Nephron (organoid): ENCODE results near the gene POLR1C.

Source experiments
- H3K27ac Mint-ChIP-seq, 3 experiments: 2 replicates each; pipeline ENCODE4 v1.8.0; 2020; ENCODE audit warnings: mixed read lengths in 3 of 3, mild to moderate bottlenecking in 2 of 3, moderate library complexity in 1 of 3
- H3K27me3 Mint-ChIP-seq: 2 replicates; pipeline ENCODE4 v1.8.0; 2021; ENCODE audit warnings: low read depth, mild to moderate bottlenecking, moderate library complexity, mixed read lengths
- H3K36me3 Mint-ChIP-seq: 2 replicates; pipeline ENCODE4 v1.8.0; 2020; ENCODE audit warnings: low read depth, mixed read lengths
- H3K4me1 Mint-ChIP-seq: 2 replicates; pipeline ENCODE4 v1.8.0; 2020; ENCODE audit warnings: mixed read lengths
- H3K4me3 Mint-ChIP-seq, 3 experiments: 2 replicates each; pipeline ENCODE4 v1.8.0; 2020; ENCODE audit warnings: mild to moderate bottlenecking in 3 of 3, mixed read lengths in 3 of 3, moderate library complexity in 2 of 3
- H3K9me3 Mint-ChIP-seq: 2 replicates; pipeline ENCODE4 v1.8.0; 2020; ENCODE audit warnings: mixed read lengths
- CTCF ChIP-seq, 3 experiments: fragments of 200-600 bp; sonication (generic); IDR thresholded peaks; one replicate each; pipeline ENCODE4 v1.5.0; 2021; ENCODE audit warnings: antibody characterized with exemption in 3 of 3; ENCODE audit not compliant: unreplicated experiment in 3 of 3

POLR1C gene

GRCh38 chr6:43491750-43492661, 24.9 kb upstream of the POLR1C start:
- Mint-ChIP-seq H3K36me3 (peaks cover 5% of the 10 kb centered on the region), H3K4me1 (peaks cover 47% of the 10 kb centered on the region)

GRCh38 chr6:43492673-43493072, 24.2 kb upstream of the POLR1C start:
- no peak for TF ChIP-seq CTCF (IDR thresholded peaks at IDR 0.05; ENCODE audit: unreplicated experiment in 3 of 3)
- Mint-ChIP-seq H3K4me3 (peak overlapping the region in 1 of 3 experiments; percentile 48), H3K27ac (no peak overlapping the region), H3K4me1 (peaks cover 53% of the 10 kb centered on the region), H3K36me3 (peaks cover 5% of the 10 kb centered on the region), H3K9me3 (no peaks in the 10 kb centered on the region), H3K27me3 (no peaks in the 10 kb centered on the region)

More at GRCh38 chr6:43491750-43492661, 24.9 kb upstream of the POLR1C start:
- no peaks in the 10 kb centered on the region for H3K9me3 Mint-ChIP-seq
- no peak for TF ChIP-seq CTCF (IDR thresholded peaks at IDR 0.05; ENCODE audit: unreplicated experiment in 3 of 3)
- H3K27me3 Mint-ChIP-seq, result no peaks in the 10 kb centered on the region
- H3K27ac Mint-ChIP-seq, result no peak overlapping the region
- peak overlapping the region in 1 of 3 experiments; percentile 48 for H3K4me3 Mint-ChIP-seq

GRCh38 chr6:43493230-43493629, 23.7 kb upstream of the POLR1C start:
- H3K4me1 Mint-ChIP-seq, result peaks cover 49% of the 10 kb centered on the region

GRCh38 chr6:43493833-43494232, 23.1 kb upstream of the POLR1C start:
- TF ChIP-seq CTCF (IDR thresholded peaks at IDR 0.05; ENCODE audit: unreplicated experiment in 3 of 3), result no peak
- H3K27me3 Mint-ChIP-seq, result no peaks in the 10 kb centered on the region
- H3K4me3 Mint-ChIP-seq, result no peak overlapping the region
- peaks cover 43% of the 10 kb centered on the region for H3K4me1 Mint-ChIP-seq
- H3K9me3 Mint-ChIP-seq, result no peaks in the 10 kb centered on the region
- H3K36me3 Mint-ChIP-seq, result peaks cover 7% of the 10 kb centered on the region
- peak overlapping the region in 1 of 3 experiments; percentile 25 for H3K27ac Mint-ChIP-seq

More at GRCh38 chr6:43493230-43493629, 23.7 kb upstream of the POLR1C start:
- Mint-ChIP-seq H3K27ac (no peak overlapping the region), H3K36me3 (peaks cover 5% of the 10 kb centered on the region), H3K9me3 (no peaks in the 10 kb centered on the region), H3K4me3 (no peak overlapping the region), H3K27me3 (no peaks in the 10 kb centered on the region)
- no peak for TF ChIP-seq CTCF (IDR thresholded peaks at IDR 0.05; ENCODE audit: unreplicated experiment in 3 of 3)

GRCh38 chr6:43494321-43494720, 22.6 kb upstream of the POLR1C start:
- no peaks in the 10 kb centered on the region for H3K27me3 Mint-ChIP-seq
- no peak overlapping the region for H3K27ac Mint-ChIP-seq
- TF ChIP-seq CTCF (IDR thresholded peaks at IDR 0.05; ENCODE audit: unreplicated experiment in 3 of 3), result no peak
- H3K9me3 Mint-ChIP-seq, result no peaks in the 10 kb centered on the region
- peaks cover 41% of the 10 kb centered on the region for H3K4me1 Mint-ChIP-seq
- no peak overlapping the region for H3K4me3 Mint-ChIP-seq
- H3K36me3 Mint-ChIP-seq, result peaks cover 11% of the 10 kb centered on the region
